Stimulated activated effector memory CD8-positive, alpha-beta T cell treated with anti-CD3 and anti-CD28 coated beads, Interleukin-12 subunit alpha, Interleukin-12 subunit beta, amount 100 ng/mL, for 72 hours (primary cell): ENCODE data around the gene LCE1C.

Source experiments
- ATAC-seq: fragments of 150-1000 bp; cut with Tn5 transposase; 2 replicates; pipeline ENCODE4 v1.10.0; 2021
- DNase-seq, 2 donors: peaks; one replicate each; pipeline ENCODE4 v3.0.0; 2021 to 2022; ENCODE audit warnings: low spot score in 2 of 2
- H3K27ac Mint-ChIP-seq: one replicate; pipeline ENCODE4 v1.8.0; 2022; ENCODE audit warnings: mild to moderate bottlenecking, mixed read lengths
- H3K36me3 Mint-ChIP-seq: one replicate; pipeline ENCODE4 v1.8.0; 2022; ENCODE audit warnings: mild to moderate bottlenecking, mixed read lengths
- H3K4me1 Mint-ChIP-seq: one replicate; pipeline ENCODE4 v1.8.0; 2022; ENCODE audit warnings: mixed read lengths
- H3K4me3 Mint-ChIP-seq: one replicate; pipeline ENCODE4 v1.8.0; 2022; ENCODE audit warnings: mild to moderate bottlenecking, mixed read lengths
- H3K9me3 Mint-ChIP-seq: one replicate; pipeline ENCODE4 v1.8.0; 2022; ENCODE audit warnings: mixed read lengths

The LCE1C gene, protein sequence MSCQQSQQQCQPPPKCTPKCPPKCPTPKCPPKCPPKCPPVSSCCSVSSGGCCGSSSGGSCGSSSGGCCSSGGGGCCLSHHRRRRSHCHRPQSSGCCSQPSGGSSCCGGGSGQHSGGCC

DNA sequence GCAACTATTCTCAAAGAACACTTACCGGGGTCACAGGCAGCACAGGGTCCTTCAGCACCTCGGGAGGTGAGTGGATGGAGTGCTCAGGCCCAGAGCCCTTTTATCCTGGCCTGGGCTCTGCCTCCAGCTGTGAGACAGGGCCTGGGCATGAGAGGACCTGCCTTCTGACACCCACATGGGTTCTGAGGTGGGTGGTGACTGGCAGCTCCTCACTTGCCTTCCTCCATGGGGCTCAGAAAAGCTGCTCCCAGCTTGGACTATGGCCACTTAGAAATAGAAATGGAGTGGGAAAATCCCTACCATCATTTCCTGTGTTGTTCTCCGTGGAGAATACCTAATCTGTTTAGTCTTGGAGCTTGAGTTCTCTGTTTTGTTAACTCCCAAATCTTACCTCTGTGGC is at the start of gene LCE1C:
Gene LCE1C (minus strand): TSS at position 76 of the 400 bp plus-strand sequence. CDS start 1,173 bp downstream, outside the sequence.
- peaks cover 3% of the 10 kb centered on the region for H3K9me3 Mint-ChIP-seq
- ATAC-seq (no peak), DNase-seq (no peak)
- H3K27ac Mint-ChIP-seq, result no peak within 1 kb of the TSS
- H3K4me3 Mint-ChIP-seq, result no peak within 1 kb of the TSS
- no peaks in the 10 kb centered on the region for H3K36me3 Mint-ChIP-seq
- no peaks in the 10 kb centered on the region for H3K4me1 Mint-ChIP-seq

DNA sequence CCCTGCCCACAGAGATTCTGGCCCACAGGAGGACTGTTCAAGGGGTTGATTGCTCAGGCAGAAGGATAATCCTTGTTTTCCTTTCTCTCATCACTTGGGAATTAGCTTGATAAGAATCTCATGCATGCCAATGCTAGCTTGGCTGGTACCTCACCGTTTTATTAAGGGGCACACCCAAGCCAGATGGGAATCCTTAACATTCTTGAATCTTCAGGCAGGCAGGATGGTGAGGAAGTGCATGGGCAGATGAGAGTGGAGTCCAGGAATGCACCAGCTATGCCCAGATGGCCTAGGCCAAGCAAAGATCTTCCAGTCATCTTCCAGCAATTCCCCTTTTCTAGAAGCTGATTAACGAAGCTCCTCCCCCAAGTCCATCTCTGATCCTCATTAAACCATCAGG is 49.2 kb upstream of the LCE1C start:
- no peak overlapping the region for H3K4me3 Mint-ChIP-seq
- H3K4me1 Mint-ChIP-seq, result no peaks in the 10 kb centered on the region
- no peak overlapping the region for H3K27ac Mint-ChIP-seq
- H3K36me3 Mint-ChIP-seq, result no peaks in the 10 kb centered on the region
- no peak for DNase-seq
- no peaks in the 10 kb centered on the region for H3K9me3 Mint-ChIP-seq
- ATAC-seq, result no peak

DNA sequence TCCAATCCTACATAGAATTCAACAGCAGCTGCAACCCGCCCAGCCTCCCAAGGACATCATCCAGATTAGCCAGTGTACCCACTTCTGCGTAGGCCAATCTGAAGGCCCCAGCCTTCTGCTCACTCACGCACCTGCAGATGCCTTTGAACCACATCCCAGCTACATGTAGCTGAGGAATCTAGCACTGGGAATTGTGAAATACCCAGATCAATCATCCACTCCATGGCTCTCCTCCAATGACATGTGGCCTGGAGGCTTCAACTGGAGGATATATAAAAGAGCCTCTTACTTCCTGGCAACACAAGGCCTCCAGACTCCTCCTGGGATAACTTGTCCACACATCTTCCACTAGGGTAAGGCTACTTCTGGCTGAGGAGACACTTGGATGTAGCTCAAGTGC is 36.1 kb upstream of the LCE1C start, which contains the start of gene LCE6A:
Gene LCE6A (plus strand): TSS at position 301 of the 400 bp plus-strand sequence. CDS start 665 bp downstream, outside the sequence.
- DNase-seq (no peak), ATAC-seq (no peak)
- no peaks in the 10 kb centered on the region for H3K4me1 Mint-ChIP-seq
- no peaks in the 10 kb centered on the region for H3K36me3 Mint-ChIP-seq
- H3K9me3 Mint-ChIP-seq, result no peaks in the 10 kb centered on the region
- H3K27ac Mint-ChIP-seq, result no peak within 1 kb of the TSS
- H3K4me3 Mint-ChIP-seq, result no peak within 1 kb of the TSS

DNA sequence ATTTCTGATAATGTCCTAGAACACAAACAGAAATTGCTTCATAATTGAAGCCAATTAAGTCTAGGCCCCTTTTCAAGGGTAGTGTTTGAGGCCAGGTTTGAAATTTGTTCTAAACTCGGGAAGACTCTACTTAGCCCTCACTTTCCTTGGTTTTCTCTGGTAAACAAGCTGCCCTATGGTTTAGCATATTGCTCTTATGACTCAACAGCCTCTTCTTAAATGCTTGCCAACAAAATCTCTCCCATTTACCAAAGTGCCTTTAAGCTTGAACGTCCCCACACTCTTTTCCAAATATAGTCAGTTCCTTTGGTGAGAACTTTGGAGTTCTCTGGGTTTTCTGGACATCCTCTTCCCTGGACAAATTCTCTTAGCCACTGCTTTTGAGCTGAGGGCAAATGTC is 30.4 kb upstream of the LCE1C start:
- Mint-ChIP-seq H3K4me3 (no peak overlapping the region), H3K4me1 (no peaks in the 10 kb centered on the region), H3K36me3 (no peaks in the 10 kb centered on the region), H3K9me3 (no peaks in the 10 kb centered on the region), H3K27ac (no peak overlapping the region)
- no peak for ATAC-seq
- no peak for DNase-seq

GRCh38 chr1:152827173-152827572 is 20.7 kb upstream of the LCE1C start, which contains the start of gene LCE1A:
TSS of gene LCE1A (plus strand) at chr1:152827473. CDS start at chr1:152827473, 0 bp downstream.
- Mint-ChIP-seq H3K4me1 (no peaks in the 10 kb centered on the region), H3K9me3 (no peaks in the 10 kb centered on the region), H3K27ac (no peak within 1 kb of the TSS), H3K4me3 (no peak within 1 kb of the TSS), H3K36me3 (no peaks in the 10 kb centered on the region)
- ATAC-seq (no peak), DNase-seq (no peak)

- no peak overlapping the region for H3K27ac Mint-ChIP-seq
- no peak for ATAC-seq
- no peaks in the 10 kb centered on the region for H3K4me1 Mint-ChIP-seq
- H3K9me3 Mint-ChIP-seq, result no peaks in the 10 kb centered on the region
- no peak for DNase-seq
- H3K4me3 Mint-ChIP-seq, result no peak overlapping the region
- H3K36me3 Mint-ChIP-seq, result no peaks in the 10 kb centered on the region
Observed at GRCh38 chr1:152824964-152825363, 18.5 kb upstream of the LCE1C start.

DNA sequence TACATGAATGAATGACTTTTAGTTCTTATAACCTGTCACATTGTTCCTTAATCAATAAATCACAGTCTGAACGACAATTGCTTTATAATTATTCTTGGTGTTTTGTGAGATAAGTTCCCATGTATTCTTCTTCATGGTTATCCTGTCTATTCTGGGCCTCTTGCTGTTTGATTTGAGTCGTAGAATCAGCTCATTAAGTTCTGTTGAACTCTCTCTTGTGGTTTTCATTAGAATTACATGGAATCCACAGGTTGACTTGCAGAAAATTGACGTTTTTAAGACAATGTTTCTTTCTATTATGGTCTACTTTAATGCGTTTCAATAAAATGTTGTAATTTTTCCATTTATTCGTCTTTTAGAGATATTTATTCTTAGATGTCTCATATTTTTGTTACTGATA is 16.8 kb upstream of the LCE1C start:
- H3K27ac Mint-ChIP-seq, result no peak overlapping the region
- H3K36me3 Mint-ChIP-seq, result no peaks in the 10 kb centered on the region
- H3K4me1 Mint-ChIP-seq, result no peaks in the 10 kb centered on the region
- no peaks in the 10 kb centered on the region for H3K9me3 Mint-ChIP-seq
- DNase-seq, result no peak
- no peak overlapping the region for H3K4me3 Mint-ChIP-seq
- ATAC-seq, result no peak

GRCh38 chr1:152817309-152817708 is 10.9 kb upstream of the LCE1C start:
- Mint-ChIP-seq H3K27ac (no peak overlapping the region), H3K4me3 (no peak overlapping the region), H3K36me3 (no peaks in the 10 kb centered on the region), H3K4me1 (no peaks in the 10 kb centered on the region), H3K9me3 (no peaks in the 10 kb centered on the region)
- no peak for DNase-seq
- no peak for ATAC-seq

GRCh38 chr1:152811671-152812070 is 5.2 kb upstream of the LCE1C start, which contains the start of gene LCE1B:
TSS of gene LCE1B (plus strand) at chr1:152811971. CDS start at chr1:152812447, 476 bp downstream.
- no peak within 1 kb of the TSS for H3K27ac Mint-ChIP-seq
- no peaks in the 10 kb centered on the region for H3K4me1 Mint-ChIP-seq
- H3K36me3 Mint-ChIP-seq, result no peaks in the 10 kb centered on the region
- DNase-seq (no peak), ATAC-seq (no peak)
- no peak within 1 kb of the TSS for H3K4me3 Mint-ChIP-seq
- H3K9me3 Mint-ChIP-seq, result peaks cover 3% of the 10 kb centered on the region

DNA sequence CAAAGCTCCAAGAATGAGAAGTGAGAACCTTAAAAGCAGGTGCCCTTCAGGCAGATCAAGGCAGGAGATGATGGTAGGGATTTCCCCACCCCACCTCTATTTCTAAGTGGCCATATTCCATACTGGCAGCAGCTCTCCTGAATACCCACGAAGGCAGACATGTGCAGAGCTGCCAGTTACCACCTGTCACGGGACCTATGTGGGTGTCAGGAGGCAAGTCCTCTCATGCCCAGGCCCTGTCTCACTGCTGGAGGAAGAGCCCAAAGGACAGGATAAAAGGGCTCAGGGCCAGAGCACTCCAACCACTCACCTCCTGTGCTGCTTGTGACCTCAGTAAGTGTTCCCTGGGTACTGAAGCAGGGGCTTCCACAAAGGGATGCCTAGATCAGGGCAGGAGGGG is 4.6 kb upstream of the LCE1C start:
- no peak overlapping the region for H3K27ac Mint-ChIP-seq
- no peak overlapping the region for H3K4me3 Mint-ChIP-seq
- no peak for DNase-seq
- H3K9me3 Mint-ChIP-seq, result peaks cover 3% of the 10 kb centered on the region
- peak; percentile 16 for ATAC-seq
- no peaks in the 10 kb centered on the region for H3K4me1 Mint-ChIP-seq
- no peaks in the 10 kb centered on the region for H3K36me3 Mint-ChIP-seq

- Mint-ChIP-seq H3K4me1 (no peaks in the 10 kb centered on the region), H3K4me3 (no peak overlapping the region), H3K36me3 (no peaks in the 10 kb centered on the region), H3K9me3 (no peaks in the 10 kb centered on the region), H3K27ac (no peak overlapping the region)
- DNase-seq (no peak), ATAC-seq (no peak)
Observed at GRCh38 chr1:152801333-152801732, 5.1 kb downstream of the LCE1C start.

DNA sequence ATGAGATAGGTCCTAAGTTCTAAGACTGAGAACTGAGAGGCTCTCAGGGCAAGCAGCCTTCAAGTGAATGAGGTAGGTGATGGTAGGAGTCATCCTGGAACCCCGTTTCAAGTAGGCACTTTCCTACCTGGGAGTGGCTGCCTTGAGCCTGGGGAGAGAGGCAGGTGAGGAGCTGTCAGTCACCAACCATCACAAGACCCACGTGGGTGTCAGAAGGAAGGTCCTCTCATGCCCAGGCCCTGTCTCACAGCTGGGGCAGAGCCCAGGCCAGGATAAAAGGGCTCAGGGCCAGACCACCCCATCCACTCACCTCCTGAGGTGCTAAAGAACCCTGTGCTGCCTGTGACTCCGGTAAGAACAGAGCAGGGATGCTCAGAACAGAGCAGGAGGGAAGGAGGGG is 10.0 kb downstream of the LCE1C start, which contains the start of gene LCE1D:
Gene LCE1D (plus strand): TSS at position 301 of the 400 bp plus-strand sequence. CDS start 1,074 bp downstream, outside the sequence.
- ATAC-seq (no peak), DNase-seq (no peak)
- Mint-ChIP-seq H3K4me1 (no peaks in the 10 kb centered on the region), H3K36me3 (no peaks in the 10 kb centered on the region), H3K4me3 (no peak within 1 kb of the TSS), H3K9me3 (no peaks in the 10 kb centered on the region), H3K27ac (no peak within 1 kb of the TSS)

DNA sequence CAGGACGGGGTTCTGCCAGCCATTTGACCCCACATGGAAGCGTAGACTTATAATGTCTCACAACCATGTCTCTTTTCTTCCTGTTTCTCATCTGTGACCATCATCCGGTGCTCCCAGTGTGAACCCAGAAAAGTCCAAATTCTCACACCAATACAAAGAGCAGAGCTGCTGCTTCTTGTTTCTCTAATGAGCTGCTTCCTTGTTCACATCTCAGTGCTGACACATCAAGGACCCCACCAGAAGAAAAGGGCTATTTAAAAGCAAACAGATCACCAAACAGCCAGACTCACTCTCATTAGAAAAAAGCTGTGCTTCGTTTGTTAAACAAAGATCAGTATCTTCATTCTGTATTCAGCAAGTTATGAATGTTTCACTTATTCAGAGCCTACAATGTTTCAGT is 10.8 kb downstream of the LCE1C start:
- no peak for DNase-seq
- no peaks in the 10 kb centered on the region for H3K4me1 Mint-ChIP-seq
- no peak overlapping the region for H3K27ac Mint-ChIP-seq
- H3K36me3 Mint-ChIP-seq, result no peaks in the 10 kb centered on the region
- H3K9me3 Mint-ChIP-seq, result no peaks in the 10 kb centered on the region
- ATAC-seq, result no peak
- no peak overlapping the region for H3K4me3 Mint-ChIP-seq

GRCh38 chr1:152786077-152786476 is 20.4 kb downstream of the LCE1C start, which contains the start of gene LCE1E:
TSS of gene LCE1E (plus strand) at chr1:152786257. CDS start at chr1:152787300, 1,043 bp downstream.
- H3K9me3 Mint-ChIP-seq, result no peaks in the 10 kb centered on the region
- no peak for ATAC-seq
- H3K27ac Mint-ChIP-seq, result no peak within 1 kb of the TSS

DNA sequence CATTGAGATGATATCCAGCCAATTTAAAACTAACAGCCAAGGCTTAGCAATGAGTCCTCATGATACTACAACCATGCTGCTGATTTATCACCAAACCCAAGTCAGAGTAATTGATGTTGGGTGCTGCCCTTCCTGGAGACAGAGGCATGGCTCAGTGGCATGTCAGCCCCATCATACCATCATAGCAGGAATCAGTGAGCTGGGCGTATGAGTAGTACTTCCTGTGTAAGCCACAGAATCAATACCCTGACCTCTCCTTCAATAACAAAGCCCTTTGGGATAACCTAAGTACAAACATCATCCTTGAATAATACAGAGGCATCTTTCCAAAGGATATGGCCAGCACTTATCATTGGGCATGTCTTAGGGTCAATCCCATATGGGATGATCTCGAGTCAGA is 23.4 kb downstream of the LCE1C start:
- H3K9me3 Mint-ChIP-seq, result no peaks in the 10 kb centered on the region
- no peaks in the 10 kb centered on the region for H3K36me3 Mint-ChIP-seq
- no peak overlapping the region for H3K4me3 Mint-ChIP-seq
- no peak overlapping the region for H3K27ac Mint-ChIP-seq
- DNase-seq, result no peak
- peak; percentile 66 for ATAC-seq
- H3K4me1 Mint-ChIP-seq, result no peaks in the 10 kb centered on the region

More at GRCh38 chr1:152786077-152786476, 20.4 kb downstream of the LCE1C start, which contains the start of gene LCE1E:
- DNase-seq, result no peak
- Mint-ChIP-seq H3K36me3 (no peaks in the 10 kb centered on the region), H3K4me1 (no peaks in the 10 kb centered on the region), H3K4me3 (no peak within 1 kb of the TSS)

DNA sequence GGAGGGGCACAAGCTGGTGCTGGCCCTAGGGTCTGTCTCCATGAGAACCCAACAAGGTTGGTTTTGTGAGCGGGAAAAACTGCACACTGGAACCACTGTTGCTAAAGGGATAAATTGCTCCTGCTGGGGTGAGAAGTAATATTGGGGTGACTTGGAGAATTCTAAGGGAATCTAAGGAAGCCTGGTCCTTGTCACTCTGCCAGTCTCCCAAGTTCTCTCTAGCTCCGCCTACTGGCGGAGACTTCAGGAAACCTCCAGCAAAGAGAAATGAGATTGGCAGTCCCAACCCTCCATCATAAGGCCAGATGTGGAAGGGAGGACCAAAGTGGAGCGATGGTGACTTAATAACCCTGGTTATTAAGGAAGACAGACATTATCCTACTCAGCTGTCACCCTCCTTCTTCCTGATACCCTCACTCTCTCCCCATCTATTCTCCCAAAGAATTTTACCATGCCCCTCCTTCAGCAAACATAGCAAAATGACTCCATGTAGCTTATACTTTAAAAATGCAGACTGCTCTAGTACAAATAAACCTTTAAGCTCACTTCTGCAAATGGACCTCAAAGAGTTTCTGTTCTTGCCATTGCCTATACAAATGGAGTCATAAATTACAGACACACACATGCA is 28.8 kb downstream of the LCE1C start:
- Mint-ChIP-seq H3K4me1 (no peaks in the 10 kb centered on the region), H3K27ac (no peak overlapping the region), H3K36me3 (no peaks in the 10 kb centered on the region), H3K4me3 (no peak overlapping the region), H3K9me3 (no peaks in the 10 kb centered on the region)
- ATAC-seq (no peak), DNase-seq (no peak)
